ENCODE results near the gene SLC23A3. TPM values are rescaled to one million over a fixed set of nuclear protein-coding genes. Genes with fewer than 3 reads are reported as not detected.

SLC23A3 gene
- polyA plus RNA-seq, 1 donor (not counting 4 experiments of a cell fraction or from before 2014, with no cell fraction given) = 1.4 TPM

- H3K9ac ChIP-seq (ENCODE audit: control insufficient read depth, extremely low read depth, insufficient read depth, low read length) = no peak overlapping the region
- TF ChIP-seq CTCF (optimal IDR thresholded peaks at IDR 0.05 in 1 of 3, IDR thresholded peaks at IDR 0.05 in 1 of 3, conservative IDR thresholded peaks at IDR 0.05 in 1 of 3; ENCODE audit: extremely low read depth in 1 of 3, insufficient read depth in 2 of 3, low read length in 3 of 3) (no peak), EZH2 (IDR thresholded peaks at IDR 0.05; ENCODE audit: low read length) (no peak)
- no peaks in the 10 kb centered on the region for H4K20me1 ChIP-seq (ENCODE audit: control insufficient read depth, extremely low read depth, insufficient read depth, low read length)
- H3K36me3 ChIP-seq (ENCODE audit: control insufficient read depth in 2 of 2, extremely low read depth in 1 of 2, insufficient read depth in 2 of 2, low read length in 2 of 2) = peaks cover 18 to 19% of the 10 kb centered on the region in 2 experiments
- dilution Hi-C loops (cut with MboI; ENCODE audit: extremely low pct_ligation_motif_present, low sequenced_read_pairs) = no loop called here
- H3K4me1 ChIP-seq (ENCODE audit: control insufficient read depth, extremely low read depth, insufficient read depth, low read length) = peaks cover 20% of the 10 kb centered on the region
- H3K4me2 ChIP-seq (ENCODE audit: control insufficient read depth, extremely low read depth, insufficient read depth, low read depth, low read length) = no peak overlapping the region
- no peak overlapping the region for H2AFZ ChIP-seq (ENCODE audit: control insufficient read depth, low read length)
- FAIRE-seq (no peak), DNase-seq (ENCODE audit: low read depth, low spot score) (no peak)
- no peaks in the 10 kb centered on the region for H3K27me3 ChIP-seq (ENCODE audit: control insufficient read depth, extremely low read depth, insufficient read depth, low read length)
- no peaks in the 10 kb centered on the region for H3K9me1 ChIP-seq (ENCODE audit: control insufficient read depth, extremely low read depth, insufficient read depth, low read length)
- H3K9me3 ChIP-seq (ENCODE audit: control insufficient read depth, low read depth, low read length) = no peaks in the 10 kb centered on the region
- no peak overlapping the region for H3K27ac ChIP-seq (ENCODE audit: control insufficient read depth, insufficient read depth, low read length)
- H3K4me3 ChIP-seq (ENCODE audit: control insufficient read depth in 2 of 3, extremely low read depth in 1 of 3, insufficient read depth in 2 of 3, low read depth in 1 of 3, low read length in 3 of 3) = no peak overlapping the region
- H3K79me2 ChIP-seq (ENCODE audit: control insufficient read depth, insufficient read depth, low read length) = peaks cover 21% of the 10 kb centered on the region
These were observed 5.0 kb upstream of the SLC23A3 start for GRCh38 chr2:219174801-219175200.

- TF ChIP-seq EZH2 (IDR thresholded peaks at IDR 0.05; ENCODE audit: low read length) = no peak
- no peak for TF ChIP-seq CTCF (optimal IDR thresholded peaks at IDR 0.05 in 1 of 3, IDR thresholded peaks at IDR 0.05 in 1 of 3, conservative IDR thresholded peaks at IDR 0.05 in 1 of 3; ENCODE audit: extremely low read depth in 1 of 3, insufficient read depth in 2 of 3, low read length in 3 of 3)
- dilution Hi-C loops (cut with MboI; ENCODE audit: extremely low pct_ligation_motif_present, low sequenced_read_pairs) = no loop called here
- FAIRE-seq = no peak
These were observed 4.3 kb upstream of the SLC23A3 start for GRCh38 chr2:219174146-219174545.

More at GRCh38 chr2:219174146-219174545, 4.3 kb upstream of the SLC23A3 start:
- H3K27ac ChIP-seq (ENCODE audit: control insufficient read depth, insufficient read depth, low read length) = no peak overlapping the region
- no peaks in the 10 kb centered on the region for H4K20me1 ChIP-seq (ENCODE audit: control insufficient read depth, extremely low read depth, insufficient read depth, low read length)
- no peak for DNase-seq (ENCODE audit: low read depth, low spot score)
- H3K4me1 ChIP-seq (ENCODE audit: control insufficient read depth, extremely low read depth, insufficient read depth, low read length) = peaks cover 17% of the 10 kb centered on the region
- H3K27me3 ChIP-seq (ENCODE audit: control insufficient read depth, extremely low read depth, insufficient read depth, low read length) = no peaks in the 10 kb centered on the region
- H3K4me3 ChIP-seq (ENCODE audit: control insufficient read depth in 2 of 3, extremely low read depth in 1 of 3, insufficient read depth in 2 of 3, low read depth in 1 of 3, low read length in 3 of 3) = no peak overlapping the region
- no peak overlapping the region for H2AFZ ChIP-seq (ENCODE audit: control insufficient read depth, low read length)
- peaks cover 15 to 18% of the 10 kb centered on the region in 2 experiments for H3K36me3 ChIP-seq (ENCODE audit: control insufficient read depth in 2 of 2, extremely low read depth in 1 of 2, insufficient read depth in 2 of 2, low read length in 2 of 2)
- H3K9ac ChIP-seq (ENCODE audit: control insufficient read depth, extremely low read depth, insufficient read depth, low read length) = no peak overlapping the region
- H3K9me1 ChIP-seq (ENCODE audit: control insufficient read depth, extremely low read depth, insufficient read depth, low read length) = no peaks in the 10 kb centered on the region
- no peaks in the 10 kb centered on the region for H3K9me3 ChIP-seq (ENCODE audit: control insufficient read depth, low read depth, low read length)
- peaks cover 16% of the 10 kb centered on the region for H3K79me2 ChIP-seq (ENCODE audit: control insufficient read depth, insufficient read depth, low read length)
- no peak overlapping the region for H3K4me2 ChIP-seq (ENCODE audit: control insufficient read depth, extremely low read depth, insufficient read depth, low read depth, low read length)

Data from keratinocyte (primary cell).